Measurements from ENCODE around the gene EFCAB12.

The EFCAB12 gene

DNA sequence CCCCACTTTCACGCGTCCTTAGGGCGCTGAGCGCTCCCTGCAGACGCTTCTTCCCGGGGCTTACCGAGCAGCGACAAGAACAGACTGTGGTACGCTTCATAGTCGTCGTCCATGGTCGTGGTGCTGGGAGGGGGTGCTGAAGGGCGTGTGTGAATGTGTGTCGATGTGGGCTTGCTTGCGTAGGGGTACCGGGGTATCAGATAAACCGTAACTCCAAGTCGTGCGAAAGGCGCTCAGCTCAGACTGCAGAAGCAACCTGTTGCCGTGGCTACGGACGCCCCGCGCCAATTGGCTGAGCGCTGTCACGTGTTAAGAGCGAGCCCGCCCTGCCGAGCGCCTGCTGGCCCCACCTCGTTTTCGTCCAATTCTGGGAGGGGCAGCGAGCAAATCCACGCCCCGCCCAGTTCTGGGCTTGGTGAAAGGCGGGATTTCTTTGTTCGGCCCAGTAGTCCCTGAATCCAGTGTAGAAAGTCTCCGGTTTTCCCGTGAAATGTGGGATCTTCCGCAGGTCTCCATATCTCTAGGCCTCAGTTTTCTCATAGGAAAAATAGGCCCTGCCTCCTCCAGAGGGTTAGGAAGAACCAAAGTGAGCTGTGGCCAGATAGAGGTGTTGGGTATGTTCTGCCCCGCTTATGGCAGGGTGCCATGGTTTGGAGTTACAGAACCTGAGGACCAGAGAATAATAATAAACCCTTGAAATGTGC lies at the start of gene EFCAB12:
Gene EFCAB12 (minus strand): TSS at position 261 of the 704 bp plus-strand sequence. CDS start 148 bp downstream, at position 113.
- DNase-seq = peak; percentile 88

DNA sequence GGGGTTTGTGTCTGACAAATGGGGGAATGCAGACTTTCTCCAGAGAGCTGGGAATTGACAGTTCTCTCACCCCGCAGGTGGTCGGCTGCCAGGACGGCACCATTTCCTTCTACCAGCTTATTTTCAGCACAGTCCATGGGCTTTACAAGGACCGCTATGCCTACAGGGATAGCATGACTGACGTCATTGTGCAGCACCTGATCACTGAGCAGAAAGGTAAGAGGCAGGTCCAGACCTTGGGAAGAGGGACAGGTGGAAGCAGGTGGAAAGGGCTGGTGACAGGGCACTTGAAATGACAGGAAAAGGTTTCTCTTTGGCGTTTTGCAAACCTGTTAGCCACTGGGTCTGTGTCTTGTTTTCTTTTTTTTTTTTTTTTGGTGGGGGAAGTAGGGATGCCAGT lies 48.1 kb upstream of the EFCAB12 start:
- no peak for DNase-seq

DNA sequence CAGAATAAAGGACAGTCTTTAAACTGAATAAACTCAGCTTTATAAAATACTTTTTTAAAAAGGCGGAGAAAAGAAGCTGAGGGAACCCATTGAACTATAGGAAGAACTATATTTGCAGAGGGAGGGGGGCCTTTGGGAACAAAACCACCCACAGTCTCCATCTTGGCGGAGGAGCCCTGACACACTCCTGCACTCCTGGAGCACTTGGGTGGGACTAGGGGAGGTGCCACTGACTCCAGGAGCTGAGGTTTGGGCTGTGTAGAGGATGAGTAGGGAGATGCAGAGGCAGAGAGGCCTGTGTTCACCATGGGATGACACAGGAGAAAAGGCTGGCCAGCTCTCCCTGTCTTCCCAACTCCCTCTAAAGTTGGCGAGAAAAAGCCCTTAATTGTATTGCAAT lies 47.4 kb upstream of the EFCAB12 start:
- no peak for DNase-seq

DNA sequence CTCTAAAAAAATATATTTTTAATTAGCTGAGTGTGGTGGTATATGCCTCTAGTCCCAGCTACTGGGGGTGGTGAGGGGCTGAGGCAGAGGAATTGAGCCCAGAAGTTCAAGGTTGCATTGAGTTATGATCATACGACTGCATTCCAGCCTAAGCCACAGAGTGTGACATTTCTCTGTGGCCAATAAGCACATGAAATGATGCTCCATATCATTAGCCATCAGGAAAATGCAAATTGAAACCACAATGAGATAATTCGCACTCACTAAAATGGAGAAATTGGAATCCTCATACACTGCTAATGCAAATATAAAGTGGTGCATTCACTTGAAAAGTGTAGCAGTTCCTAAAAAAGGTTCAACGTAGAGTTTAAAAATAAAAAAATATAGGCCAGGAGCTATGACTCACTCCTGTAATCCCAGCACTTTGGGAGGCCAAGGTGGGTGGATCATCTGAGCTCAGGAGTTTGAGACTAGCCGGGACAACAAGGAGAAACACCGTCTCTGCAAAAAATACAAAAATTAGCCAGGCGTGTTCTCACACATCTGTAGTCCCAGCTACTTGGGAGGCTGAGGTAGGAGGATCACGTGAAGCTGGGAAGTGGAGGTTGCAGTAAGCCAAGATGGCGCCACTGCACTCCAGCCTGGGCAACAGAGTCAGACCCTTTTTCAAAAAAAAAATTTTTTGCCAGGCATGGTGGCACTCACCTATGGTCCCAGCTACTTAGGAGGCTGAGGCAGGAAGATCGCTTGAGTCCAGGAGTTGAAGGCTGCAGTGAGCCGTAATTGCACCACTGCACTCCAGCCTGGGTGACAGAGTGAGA lies 46.8 kb upstream of the EFCAB12 start:
- peak; percentile 19 for DNase-seq

DNA sequence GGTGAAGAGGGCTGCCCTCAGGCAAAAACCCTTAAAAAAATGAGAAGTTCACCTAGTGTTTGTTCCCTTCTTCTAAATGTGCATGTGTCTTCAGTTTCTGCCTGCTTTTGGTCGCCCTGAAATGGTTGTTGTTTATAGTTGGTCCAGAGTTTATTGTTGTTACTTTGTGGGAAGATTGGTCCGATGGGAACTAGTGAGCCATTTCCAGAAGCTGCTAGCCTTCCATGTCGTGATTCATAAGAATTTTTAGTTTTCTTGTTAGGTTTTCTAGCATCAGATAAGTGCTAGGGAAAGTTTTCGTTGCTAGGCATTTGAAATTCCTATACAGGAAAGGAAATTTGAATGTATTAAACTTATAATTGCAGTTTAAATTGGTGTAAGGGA lies 45.3 kb upstream of the EFCAB12 start:
- no peak for DNase-seq

DNA sequence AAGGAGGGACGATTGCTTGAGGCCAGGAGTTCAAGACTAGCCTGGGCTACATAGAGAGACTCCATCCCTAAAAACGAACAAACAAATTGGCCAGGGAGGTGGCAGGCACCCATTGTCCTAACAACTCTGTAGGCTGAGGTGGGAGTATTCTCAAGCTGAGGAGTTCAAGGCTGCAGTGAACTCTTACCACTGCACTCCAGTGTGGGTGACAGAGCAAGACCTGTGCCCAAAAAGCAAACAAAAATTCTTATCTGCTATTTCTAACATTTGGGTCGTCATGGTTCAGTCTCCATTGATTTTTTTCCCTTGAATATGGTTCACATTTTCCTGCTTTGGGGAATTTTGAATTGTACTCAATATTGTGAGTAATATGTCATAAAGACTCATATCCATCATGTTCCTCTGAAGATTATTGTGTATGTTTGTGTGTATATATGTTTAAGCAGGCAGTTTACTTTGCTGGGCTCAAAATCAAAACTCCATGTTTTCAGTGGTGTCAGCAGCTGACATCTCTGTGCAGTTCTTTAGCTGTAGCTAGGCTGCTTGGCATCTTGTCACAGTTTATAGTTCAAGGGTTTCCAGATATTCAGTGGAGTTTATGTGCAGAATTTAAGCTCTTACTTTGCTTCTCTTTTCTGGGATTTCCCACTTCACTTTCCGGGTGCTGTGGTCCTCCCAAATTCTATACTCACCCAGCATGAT lies 44.8 kb upstream of the EFCAB12 start:
- DNase-seq = no peak

DNA sequence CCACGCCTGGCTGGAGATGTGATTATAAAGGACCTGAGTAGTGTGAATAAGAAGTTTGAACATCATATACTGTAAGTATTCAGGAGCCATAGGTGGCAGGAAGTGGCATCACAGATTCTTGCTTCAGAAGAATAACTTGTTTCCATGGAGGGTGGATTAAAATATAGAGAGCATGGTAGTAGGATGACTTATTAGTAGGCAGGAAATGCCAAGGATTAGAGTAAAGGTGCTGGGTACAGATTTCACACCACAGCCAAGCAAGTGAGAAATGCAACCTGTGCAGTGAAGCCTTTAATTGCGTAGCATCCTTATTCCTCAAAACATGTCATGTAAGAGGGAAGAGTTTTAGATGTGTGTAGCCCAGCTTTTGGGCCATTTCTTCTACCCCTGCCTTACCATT lies 42.4 kb upstream of the EFCAB12 start:
- no peak for DNase-seq

DNA sequence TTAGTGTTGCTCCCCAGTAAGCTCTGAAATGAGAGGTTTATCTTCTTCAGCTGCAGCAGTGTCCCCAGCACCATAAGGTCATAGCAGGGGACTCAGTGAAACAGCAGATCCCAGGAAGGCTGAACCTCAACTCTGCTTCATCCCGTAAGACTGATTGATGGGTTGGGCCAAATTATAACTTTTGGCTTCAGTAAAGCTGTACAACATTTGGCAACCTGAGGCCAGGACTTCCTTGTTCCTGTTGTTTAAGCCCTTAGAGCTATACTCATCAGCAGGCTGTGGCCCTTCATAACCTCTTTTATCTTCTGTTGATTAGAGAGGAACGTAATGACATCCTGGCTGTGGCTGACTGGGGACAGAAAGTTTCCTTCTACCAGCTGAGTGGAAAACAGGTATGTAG lies 40.6 kb upstream of the EFCAB12 start:
- no peak for DNase-seq

DNA sequence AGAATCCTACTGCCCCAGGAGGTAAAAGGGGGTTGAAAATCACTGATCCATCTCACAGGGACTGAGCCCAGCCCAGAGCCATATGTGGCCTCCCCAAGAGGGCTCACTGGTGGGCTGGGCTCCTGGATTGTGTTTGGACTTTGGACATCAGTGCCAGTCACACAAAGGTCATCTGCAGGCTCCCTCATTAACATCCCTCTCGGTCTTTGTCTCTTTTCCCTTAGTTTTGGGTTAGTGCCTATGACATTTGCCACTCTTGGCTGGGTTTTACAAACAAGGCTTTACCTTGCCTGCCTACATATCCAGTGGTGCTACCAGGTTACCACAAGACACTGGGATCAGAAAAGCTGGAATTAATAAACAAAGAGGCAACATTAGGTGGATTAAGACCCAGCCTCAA lies 39.5 kb upstream of the EFCAB12 start:
- DNase-seq = no peak

DNA sequence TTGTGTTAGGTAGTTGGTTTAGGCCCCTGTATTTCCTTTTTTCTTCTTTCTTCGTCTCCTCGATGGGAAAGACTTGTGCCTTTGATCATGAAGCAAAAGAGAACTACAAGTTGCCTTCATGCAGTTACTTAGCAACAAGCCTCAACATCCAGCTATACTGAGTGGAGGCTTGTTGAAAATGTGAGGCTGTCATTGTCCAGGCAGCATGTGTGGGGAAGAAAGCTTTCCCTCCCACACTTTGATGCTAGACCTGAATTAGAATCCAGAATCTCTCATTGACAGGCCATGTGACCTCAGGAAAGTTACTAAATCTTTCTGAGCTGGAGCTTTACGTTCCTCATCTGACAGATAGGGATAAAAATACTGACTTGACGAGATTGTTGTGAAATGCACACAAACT lies 35.3 kb upstream of the EFCAB12 start:
- no peak for DNase-seq

DNA sequence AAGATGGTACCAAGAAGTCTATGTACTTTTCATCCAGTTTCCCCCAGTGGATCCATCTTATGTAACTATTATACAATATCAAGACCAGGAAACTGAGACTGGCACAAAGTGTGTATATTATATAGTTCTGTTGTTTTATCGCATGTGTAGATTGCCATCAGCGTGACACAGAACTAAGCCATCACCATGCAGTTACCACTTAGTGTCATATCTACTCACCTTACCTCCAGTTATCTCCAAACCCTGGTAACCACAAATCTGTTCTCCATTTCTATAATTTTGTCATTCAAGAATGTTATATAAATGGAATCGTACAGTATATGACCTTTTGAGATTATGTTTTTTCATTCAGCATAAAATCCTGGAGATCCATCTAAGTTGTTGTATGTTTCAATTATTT lies 34.7 kb upstream of the EFCAB12 start:
- no peak for DNase-seq

DNA sequence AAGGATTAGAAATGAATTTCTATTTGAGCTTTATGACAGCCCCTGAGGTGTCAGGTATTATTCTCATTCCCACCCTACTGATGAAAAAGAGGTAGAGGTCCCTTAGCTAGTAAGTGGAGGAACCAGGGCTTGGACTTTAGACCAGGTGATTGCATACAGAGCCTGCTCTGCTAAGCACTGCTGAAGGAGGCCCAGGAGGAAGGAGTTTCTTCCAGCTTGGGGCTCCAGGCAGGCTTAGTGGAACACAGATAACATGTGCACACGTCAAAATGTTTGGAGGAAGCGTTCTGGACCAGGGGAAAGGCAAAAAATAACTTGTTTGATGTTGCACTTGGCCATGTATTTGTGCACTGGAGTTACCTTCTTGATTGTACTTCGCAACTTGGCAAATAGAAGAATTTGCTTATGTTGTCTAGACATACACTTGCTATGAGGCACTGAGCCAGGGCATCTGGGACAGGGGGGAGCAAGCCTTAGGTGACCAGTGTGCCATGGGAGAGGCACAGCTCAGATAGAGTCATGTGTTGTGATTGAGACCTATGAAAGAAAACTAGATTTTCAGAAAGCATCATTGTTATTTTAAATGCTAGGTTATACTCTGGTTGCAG lies 34.0 kb upstream of the EFCAB12 start:
- no peak for DNase-seq

DNA sequence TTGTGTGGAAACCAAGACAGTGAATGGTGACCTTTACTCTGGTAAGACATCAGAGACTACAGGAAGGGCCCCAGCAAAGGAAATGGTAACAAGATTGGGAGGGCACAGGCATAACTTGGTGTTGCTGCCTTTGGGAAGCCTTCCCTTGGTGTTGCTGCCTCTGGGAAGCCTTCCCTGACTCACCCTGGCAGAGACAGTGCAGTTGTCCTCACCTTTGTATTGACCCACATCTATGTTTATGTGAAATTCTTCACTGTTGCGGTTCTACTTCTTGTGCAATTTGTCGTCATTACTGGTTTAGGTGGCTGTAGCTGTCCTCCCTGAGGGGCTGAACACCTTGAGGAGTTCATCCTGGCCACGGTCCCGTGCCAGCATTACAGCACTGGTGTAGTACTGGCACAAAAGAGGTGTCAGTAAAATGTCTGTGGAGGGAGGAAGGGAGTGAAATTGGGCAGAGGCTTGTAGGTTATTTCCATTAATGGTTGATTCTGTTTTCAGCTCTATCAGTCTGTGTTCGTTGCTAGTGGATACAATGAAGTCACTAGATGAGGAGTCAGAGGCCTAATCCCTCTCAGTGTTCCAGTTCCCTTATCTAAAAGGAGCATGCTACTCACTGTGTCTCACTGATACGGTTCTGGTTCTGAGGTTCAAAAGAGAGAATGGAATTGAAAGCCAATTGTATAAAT lies 33.2 kb upstream of the EFCAB12 start:
- no peak for DNase-seq

DNA sequence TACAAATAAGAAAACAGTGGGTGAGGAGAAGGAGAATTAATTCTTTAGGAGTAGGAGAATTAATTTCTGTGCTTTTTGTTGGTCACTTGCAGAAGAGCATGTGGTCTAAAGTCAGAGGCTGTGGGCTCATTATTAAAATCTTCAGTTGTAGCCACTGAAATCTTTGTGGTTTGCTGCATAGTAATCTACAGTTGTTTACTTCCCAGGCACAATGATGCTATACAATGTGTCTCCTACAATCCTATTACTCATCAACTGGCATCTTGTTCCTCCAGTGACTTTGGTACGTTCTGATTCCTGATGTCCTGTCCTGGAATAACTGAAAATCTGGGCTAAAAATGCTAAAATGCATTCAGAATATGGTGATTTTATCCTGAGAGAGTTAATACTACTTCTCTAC lies 32.6 kb upstream of the EFCAB12 start:
- DNase-seq = peak; percentile 55

DNA sequence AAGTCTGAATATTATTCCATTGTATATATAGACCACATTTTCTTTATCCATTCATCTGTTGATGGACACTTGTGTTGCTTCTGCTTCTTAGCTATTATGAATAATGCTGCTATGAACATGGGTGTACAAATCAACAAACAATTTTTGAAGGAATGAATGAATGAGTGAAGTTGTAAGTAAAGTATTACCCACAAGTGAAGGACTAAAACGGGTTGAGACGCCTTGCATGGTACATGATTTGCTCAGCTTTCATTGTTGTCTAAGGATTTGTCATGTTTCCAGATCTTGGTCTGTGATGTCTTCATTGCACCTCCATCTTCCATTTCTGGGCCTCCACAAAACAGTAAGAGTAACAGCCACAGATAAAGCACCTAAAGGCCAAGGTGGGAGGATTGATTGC lies 32.1 kb upstream of the EFCAB12 start:
- DNase-seq = no peak

DNA sequence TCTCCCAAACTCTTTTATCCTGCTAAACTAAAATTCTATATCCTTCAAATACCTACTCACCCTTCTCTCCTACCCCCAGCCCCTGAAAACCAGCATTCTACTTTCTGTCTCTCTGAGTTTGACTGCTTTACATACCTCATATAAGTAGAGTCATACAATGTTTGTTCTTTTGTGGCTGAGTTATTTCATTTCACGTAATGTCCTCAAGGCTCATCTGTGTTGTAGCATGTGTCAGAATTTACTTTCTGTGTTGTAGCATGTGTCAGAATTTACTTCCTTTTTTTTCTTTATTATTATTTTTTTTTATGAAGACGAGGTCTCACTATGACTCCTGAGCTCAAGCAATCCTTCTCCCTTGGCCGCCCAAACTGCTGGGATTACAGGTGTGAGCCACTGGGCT lies 31.7 kb upstream of the EFCAB12 start:
- no peak for DNase-seq

DNA sequence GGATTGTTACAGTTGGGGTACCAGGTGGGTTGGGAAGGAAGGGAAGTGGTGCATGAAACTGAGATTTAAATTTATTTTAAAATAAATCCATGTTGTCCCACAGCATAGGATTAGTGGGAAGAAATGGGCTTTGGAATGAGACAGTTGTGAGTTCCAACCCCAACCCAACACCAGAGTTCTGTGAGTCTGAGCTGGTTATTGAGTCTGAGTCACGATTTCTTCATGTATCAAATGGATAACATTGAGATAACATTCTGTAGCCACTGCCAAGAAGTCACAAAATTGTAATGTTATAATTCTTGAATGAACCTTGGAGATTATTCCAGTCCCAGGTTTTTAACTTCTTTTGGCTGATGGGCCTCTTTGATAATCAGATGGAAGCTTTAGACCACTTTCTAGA lies 25.3 kb upstream of the EFCAB12 start:
- DNase-seq = no peak

DNA sequence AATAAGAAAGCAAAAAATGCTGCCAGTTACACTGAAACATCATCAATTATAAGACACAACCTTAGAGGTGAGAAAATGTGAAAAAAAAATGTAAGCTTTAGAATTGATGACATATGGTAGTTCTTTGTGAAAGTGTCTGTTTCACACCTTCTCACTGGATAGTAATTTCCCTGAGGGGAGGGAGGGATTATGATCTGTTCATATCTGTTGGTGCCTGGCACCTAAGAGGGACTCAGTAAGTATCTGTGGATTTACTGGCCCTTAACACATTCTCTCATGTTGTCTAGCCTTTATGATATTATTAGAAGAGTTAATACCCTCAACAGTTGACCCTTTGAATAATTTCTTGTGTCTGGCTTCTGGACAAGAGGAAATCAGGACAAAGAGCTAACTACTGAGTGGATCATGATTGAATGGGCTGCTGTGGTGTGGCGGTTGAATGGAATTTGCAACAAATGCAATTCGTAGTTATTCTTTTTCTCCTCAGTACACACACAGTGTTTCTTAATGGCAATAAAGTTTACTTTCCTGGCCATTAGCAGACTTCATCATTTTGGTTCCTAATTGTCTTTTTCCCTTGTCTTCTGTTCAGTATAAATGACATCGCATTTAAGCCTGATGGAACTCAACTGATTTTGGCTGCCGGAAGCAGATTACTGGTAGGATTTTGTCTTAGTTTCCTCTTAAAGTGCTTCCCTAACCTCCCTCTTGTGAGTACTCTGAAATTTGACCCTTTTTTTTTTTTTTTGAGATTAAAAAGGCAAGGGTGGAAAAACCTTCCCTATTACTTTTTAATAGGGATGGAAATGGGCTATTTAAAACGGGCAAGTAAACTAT lies 21.1 kb upstream of the EFCAB12 start:
- no peak for DNase-seq

DNA sequence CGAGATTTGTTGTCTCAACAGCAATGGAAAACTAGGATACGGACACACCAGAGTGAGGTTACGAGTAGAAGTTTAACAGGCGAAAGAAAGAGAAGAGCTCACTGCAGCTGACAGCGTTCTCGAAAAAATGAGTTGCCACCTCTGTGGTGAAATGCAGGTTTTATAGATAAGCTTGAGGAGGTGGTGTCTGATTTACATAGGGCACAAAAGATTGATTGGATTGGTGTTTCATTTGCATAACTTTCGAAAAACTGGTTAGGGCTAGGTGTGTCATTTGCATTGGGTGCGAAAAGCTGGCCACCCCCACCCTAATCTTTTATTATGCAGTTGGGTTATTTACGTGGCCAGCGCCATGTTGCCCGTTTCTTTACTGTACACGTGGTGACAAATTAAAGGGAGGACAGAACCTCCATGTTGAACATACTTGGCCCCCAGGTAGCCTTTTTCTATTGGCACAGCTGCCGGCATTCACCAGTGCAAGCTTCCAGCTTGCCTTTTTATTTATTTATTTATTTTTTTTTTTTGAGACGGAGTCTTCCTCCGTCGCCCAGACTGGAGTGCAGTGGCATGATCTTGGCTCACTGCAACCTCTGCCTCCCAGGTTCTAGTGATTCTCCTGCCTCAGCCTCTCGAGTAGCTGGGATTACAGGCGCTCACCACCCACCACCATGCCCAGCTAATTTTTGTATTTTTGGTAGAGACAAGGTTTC lies 19.9 kb upstream of the EFCAB12 start:
- no peak for DNase-seq

DNA sequence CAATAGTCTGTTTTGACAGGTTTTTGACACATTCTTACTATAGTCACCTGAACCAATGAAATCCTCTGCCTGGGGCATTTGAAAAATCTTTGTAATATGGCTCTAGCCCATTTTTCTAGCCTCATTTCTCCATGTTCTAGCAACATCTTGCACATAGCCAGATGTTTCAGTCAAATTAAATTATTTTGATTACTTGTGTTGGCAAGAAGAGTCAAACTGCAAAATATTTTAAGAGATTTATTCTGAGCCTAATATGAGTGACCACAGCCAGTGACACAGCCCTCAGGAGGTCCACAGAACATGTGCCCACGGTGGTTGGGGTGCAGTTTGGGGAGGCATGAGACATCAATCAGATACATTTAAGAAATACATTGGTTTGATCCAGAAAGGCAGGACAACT lies 18.5 kb upstream of the EFCAB12 start:
- DNase-seq = no peak

DNA sequence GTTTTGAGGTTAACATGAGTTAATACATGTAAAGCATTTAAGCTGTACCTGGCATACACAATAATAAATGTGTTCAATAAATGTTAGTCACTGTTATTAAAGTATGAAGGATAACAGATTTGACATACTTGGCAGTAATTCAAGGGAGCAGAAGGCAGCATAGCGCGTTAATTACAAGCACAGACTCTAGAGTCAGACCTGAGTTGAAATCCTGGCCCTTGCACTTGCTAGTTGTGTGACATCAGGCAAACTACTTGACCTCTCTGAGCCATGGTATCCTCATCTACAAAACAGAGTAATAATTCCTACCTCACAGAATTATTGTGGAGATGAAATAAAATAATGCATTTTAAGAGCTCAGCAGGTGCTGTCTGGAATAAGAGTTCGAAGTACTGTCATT lies 17.0 kb upstream of the EFCAB12 start:
- no peak for DNase-seq
